ENCODE results near the gene NCK2. TPM values are rescaled to one million over a fixed set of nuclear protein-coding genes. Genes with fewer than 3 reads are reported as not detected.

NCK2 gene
- total and polyA plus RNA-seq, 2 of the 13 experiments (the other 11 are each of a cell fraction or from before 2014, with no cell fraction given): 14.8 to 23.5 TPM

DNA sequence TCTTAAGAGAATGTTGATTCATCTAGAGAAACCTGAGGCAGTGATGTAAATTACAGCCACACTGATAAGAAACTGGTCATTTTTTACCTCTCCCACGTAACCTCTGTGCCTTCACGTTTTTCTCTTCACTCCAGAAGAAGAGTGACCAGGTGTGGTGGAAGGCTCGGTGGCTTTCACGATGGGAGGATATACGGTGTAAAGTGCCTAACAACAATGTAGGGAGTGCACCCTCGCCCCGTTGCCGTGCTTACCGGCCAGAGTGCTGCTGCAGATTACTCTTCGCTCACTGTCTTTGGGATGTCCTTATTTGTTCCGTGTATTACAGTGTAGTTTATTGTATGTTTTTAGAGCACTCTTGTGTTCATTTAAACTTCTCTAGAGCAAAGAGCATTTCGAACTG lies 46.5 kb downstream of the NCK2 start:
- ChIA-PET CTCF (ENCODE audit: low intra/inter-chr PET ratio, low total read pairs) (no interaction called here), POLR2A (no interaction called here)
- Histone ChIP-seq H3K79me2 (ENCODE audit: insufficient read depth, low read length) (peaks cover 6% of the 10 kb centered on the region), H4K20me1 (ENCODE audit: insufficient read depth, low read length) (no peaks in the 10 kb centered on the region), H3K4me1 (ENCODE audit: insufficient read depth, low read length) (peaks cover 16% of the 10 kb centered on the region), H3K4me3 (replicated peaks in 1 of 3; ENCODE audit: insufficient read depth in 1 of 3, low read depth in 2 of 3, low read length in 3 of 3) (no peak overlapping the region), H2AFZ (ENCODE audit: low read length) (no peak overlapping the region), H3K4me2 (ENCODE audit: low read depth, low read length) (no peak overlapping the region), H3K36me3 (replicated peaks in 1 of 2; ENCODE audit: control insufficient read depth in 1 of 2, insufficient read depth in 2 of 2, low read length in 2 of 2) (no peaks in the 10 kb centered on the region), H3K9me3 (ENCODE audit: low read length) (no peaks in the 10 kb centered on the region), H3K9ac (ENCODE audit: insufficient read depth, low read depth, low read length) (no peak overlapping the region), H3K27me3 (ENCODE audit: control insufficient read depth in 1 of 2, insufficient read depth in 2 of 2, low read length in 2 of 2) (no peaks in the 10 kb centered on the region), H3K27ac (ENCODE audit: extremely low read length, insufficient read depth, low read length) (no peak overlapping the region)
- FAIRE-seq: no peak
- no TSS peak for BruUV-seq (replicated peaks)
- TF ChIP-seq HMG20B (CRISPR knock-in tag; conservative IDR thresholded peaks at IDR 0.05): no peak
- TF ChIP-seq TAF15 (IDR thresholded peaks at IDR 0.05; ENCODE audit: low read depth, low read length, poor library complexity, severe bottlenecking): no peak
- TF ChIP-seq ZNF292 (CRISPR knock-in tag; IDR thresholded peaks at IDR 0.05; ENCODE audit: borderline replicate concordance, low read depth): no peak
- no peak for TF ChIP-seq FOXC1 (CRISPR knock-in tag; IDR thresholded peaks at IDR 0.05; ENCODE audit: borderline replicate concordance)
- TF ChIP-seq ZSCAN12 (CRISPR knock-in tag; IDR thresholded peaks at IDR 0.05): no peak
- no peak for TF ChIP-seq ZBTB21 (CRISPR knock-in tag; IDR thresholded peaks at IDR 0.05)
- TF ChIP-seq CHD2 (IDR thresholded peaks at IDR 0.05; ENCODE audit: low read depth, low read length): no peak
- TF ChIP-seq YY1 (IDR thresholded peaks at IDR 0.05; ENCODE audit: insufficient read depth, insufficient replicate concordance, low read depth, low read length): no peak
- TF ChIP-seq TOE1 (CRISPR knock-in tag; IDR thresholded peaks at IDR 0.05): no peak
- no peak for TF ChIP-seq KLF16 (CRISPR knock-in tag; IDR thresholded peaks at IDR 0.05)
- TF ChIP-seq FOXK1 (CRISPR knock-in tag; IDR thresholded peaks at IDR 0.05; ENCODE audit: borderline replicate concordance, low read depth): no peak
- no peak for TF ChIP-seq GLI4 (CRISPR knock-in tag; IDR thresholded peaks at IDR 0.05; ENCODE audit: borderline replicate concordance)
- TF ChIP-seq, protein P1, sequence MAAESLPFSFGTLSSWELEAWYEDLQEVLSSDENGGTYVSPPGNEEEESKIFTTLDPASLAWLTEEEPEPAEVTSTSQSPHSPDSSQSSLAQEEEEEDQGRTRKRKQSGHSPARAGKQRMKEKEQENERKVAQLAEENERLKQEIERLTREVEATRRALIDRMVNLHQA (CRISPR knock-in tag; IDR thresholded peaks at IDR 0.05): no peak
- no peak for TF ChIP-seq ZNF564 (CRISPR knock-in tag; IDR thresholded peaks at IDR 0.05)
- TF ChIP-seq ZNF570 (CRISPR knock-in tag; IDR thresholded peaks at IDR 0.05; ENCODE audit: borderline replicate concordance): no peak
- ATAC-seq: no peak
- intact Hi-C loops (cut with micrococcal nuclease; ENCODE audit: unreplicated experiment): no loop called here
- WGBS (ENCODE audit: low lambda C conversion rate): 92% methylated on average over 12 of the region's 12 CpGs
- DNase-seq (ENCODE audit: low spot score): no peak
- in situ Hi-C loops (cut with HindIII; ENCODE audit: extremely low pct_ligation_motif_present, low pct_unique_long_range_greater_than_20kb): no loop called here

All from HepG2 (cell line).